ENCODE data around the gene CAMKK1.
"Not testable (repeated sequence)": the region's sequence is repeated elsewhere in the genome, so short reads cannot be mapped to it uniquely, and the experiment has no call there.

CAMKK1 gene

DNA sequence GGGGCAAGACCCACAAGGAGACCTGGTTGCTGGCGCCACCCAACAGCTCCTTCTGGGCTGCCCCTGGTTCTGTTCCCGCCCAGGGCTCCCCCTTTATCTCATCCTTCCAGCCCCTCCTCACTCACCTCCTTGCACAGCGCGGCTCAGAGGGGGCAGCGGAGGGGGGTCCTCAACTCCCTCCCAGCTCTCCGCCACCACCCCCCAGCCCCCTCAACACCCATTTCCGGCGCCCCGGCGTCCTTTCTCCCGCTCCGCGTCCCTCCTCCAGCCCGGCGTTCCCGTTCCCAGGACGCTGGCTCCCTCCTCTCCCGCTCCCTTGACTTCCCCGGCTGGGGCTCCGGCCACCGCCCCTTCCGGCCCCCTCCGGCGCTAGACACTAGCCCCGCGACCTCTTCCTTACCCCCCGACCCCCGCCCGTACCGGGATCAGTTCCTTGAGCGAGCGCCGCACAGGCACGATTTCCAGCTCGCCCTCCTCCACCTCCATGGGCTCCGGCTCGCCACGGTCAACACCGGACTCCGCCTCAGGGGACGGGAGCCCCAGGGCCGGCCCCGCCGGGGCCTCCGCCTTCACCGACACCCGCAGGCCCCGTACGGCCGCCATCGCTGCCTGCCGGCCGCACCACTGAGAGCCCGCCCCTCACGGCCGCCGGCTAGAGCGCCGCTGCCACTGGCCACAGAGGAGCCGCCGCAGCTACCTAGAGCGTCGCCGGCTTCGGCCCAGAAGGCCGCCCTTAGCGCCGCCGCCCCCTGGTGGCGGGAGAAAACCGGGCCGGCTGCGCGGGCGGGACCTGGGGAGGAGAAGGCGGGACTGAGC is 47.0 kb downstream of the CAMKK1 start, which contains the start of gene NCBP3:
TSS of gene NCBP3 (minus strand) at position 626 of the 816 bp plus-strand sequence. CDS start at position 603, 23 bp downstream.
- DNase-seq (ENCODE audit: low read depth), result peak; percentile 70

DNA sequence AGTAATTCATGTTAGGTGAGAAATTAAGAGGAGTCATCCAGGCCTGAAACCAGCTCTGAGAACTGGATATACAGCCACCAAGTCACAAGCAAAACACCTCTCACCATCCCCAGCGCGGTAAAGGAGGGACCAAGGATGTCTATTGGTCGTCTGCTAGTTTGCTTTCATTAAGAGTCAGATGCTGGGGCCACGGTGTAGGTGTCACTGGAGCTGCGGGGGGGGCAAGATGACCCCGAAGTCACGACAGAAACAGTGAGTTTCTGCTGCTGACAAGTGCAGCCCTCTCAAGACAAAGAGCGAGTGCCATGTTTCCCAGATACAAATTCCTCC is 47.6 kb downstream of the CAMKK1 start:
- DNase-seq (ENCODE audit: low read depth), result peak; percentile 14

DNA sequence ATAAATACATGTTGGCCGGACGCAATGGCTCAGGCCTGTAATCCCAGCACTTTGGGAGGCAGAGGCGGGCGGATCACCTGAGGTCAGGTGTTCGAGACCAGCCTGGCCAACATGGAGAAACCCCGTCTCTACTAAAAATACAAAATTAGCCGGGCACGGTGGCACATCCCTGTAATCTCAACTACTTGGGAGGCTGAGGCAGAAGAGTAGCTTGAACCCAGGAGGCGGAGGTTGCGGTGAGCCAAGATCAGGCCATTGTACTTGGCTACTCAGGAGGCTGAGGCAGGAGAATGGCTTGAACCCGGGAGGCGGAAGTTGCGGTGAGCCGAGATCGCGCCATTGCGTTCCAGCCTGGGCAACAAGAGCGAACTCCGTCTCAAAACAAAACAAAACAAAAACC is 48.3 kb downstream of the CAMKK1 start:
- not testable (repeated sequence) for DNase-seq (ENCODE audit: low read depth)

DNA sequence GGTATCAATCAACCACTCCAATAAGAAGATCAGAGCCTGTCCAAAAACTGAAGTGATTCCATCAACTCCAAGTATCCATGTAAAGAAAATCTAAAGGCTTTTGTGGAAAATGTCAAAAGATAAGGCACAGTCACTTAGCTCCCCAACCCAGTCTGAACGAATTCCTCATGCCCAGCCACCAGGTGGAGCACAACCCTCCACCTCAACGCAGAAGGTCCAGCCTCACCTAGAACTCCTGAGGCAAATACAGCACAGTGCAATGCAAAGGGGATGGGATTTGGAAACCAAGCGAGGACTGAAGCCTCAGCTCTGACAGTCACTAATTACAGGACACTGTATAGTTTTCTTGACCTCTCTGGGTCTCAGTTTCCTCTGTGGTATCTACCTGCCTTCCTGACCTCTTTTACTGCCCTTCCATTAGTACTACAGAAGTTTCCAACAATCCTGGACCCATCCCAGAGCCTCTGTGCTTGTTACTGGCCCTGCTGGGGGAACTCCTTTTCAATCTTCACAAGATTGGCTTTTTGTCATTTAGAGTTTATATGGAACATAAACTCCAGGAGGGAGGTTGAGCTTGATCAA is 48.8 kb downstream of the CAMKK1 start:
- DNase-seq (ENCODE audit: low read depth), result no peak

DNA sequence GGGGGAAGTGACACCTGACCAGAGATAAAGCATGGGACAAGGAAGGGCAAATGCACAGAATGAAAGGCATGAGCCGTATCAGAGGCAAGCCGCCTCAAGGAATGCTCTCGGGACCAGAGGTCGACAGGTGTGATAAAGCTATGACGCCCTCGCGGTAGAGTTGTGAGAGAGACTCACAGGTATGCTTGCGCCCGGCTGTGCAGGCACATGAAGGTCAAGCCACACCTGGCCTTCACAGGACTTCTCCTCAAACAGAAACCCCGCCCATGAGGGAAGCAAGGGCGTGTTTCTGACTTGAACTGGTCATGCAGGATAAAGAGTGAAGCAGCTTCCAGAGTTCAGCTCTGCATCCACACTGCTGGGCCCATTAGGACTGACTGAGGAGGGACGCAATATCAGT is 54.6 kb downstream of the CAMKK1 start:
- no peak for DNase-seq (ENCODE audit: low read depth)

DNA sequence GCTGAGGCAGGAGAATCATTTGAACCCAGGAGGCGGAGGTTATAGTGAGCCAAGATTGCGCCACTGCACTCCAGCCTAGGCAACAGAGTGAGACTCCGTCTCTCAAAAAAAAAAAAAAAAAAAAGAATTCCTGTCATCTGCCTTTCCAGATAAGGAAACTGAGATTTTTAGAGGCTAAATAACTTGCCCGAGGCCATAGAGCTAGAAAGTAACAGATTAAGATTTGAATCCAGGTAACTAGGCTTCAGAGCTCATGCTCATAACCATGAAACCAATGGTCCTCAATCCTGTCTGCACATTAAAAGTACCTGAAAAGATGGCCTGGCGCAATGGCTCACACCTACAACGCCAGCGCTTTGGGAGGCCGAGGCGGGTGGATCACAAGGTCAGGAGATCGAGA is 56.3 kb downstream of the CAMKK1 start:
- DNase-seq (ENCODE audit: low read depth), result no peak

DNA sequence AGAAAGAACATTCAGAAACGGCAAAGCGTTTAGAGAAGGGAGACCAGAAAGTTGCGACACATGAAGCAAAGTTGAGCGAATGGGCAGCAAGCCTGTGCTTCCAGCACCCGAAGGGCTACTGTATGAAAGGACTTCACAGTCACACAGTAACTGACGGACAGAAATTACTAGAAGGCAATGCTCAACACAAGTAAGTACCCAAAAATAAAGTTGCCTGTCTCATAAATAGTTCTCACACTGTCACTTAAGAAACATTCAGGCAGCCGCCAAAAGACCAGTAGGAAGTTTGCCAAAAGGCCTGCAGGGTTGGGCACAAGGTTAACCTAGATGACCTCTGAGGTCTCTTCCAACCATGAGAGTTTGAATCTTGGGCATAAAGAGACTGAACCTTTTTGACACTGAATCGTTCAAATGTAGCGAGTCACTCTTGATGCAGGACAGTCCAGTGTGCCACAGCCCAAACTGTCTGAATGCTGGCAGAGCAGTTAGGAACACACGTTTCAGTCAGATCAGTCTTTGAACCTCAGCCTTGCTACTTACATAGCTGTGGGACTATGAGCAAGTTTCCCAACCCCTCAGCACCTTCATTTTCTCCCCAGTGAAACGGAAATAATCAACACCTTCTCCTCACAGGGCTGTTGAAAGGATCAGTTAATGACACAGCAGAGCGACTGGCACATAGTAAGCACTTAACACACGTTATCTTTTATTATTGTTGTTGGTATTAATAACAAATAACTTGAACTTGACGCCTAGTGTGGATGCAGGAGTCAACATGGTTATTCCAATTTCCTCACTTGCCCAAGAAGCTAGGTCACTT is 57.2 kb downstream of the CAMKK1 start:
- DNase-seq (ENCODE audit: low read depth), result no peak

DNA sequence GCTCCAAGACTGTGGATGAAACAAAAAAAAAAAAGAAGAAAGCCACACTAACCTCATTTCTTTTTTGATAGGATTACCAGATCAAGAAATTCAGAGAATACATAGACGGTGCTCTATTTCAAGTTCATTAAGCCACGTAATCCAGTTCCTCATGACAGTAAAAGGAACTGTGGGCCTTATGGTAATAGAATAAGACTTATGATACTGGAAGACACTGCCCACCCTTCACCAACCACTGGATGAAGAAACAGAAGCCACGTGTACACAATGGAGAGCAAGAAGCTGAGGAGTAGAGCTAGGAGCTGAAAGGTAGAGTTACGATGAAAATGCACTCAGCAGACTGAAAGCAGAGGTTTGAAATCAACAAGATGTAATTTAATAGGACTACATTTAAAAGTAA is 58.0 kb downstream of the CAMKK1 start:
- no peak for DNase-seq (ENCODE audit: low read depth)

DNA sequence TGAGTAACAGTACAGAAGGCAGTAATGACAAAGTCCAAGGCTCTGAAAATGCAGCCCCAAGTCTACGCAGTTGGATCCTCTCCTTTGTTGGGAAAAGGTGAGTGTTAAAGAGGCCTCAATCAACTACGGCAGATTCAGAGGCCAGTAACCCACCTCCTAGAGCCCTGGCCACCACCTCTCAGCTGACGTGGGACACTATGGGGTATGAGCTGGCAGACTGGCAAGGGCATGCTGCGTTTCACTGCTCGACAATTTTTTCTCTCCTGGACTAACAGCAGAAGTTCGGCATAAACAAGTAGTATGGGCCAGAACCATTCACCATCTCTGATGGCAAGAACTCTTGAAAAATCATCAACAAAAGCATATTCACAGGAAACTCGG is 64.0 kb downstream of the CAMKK1 start:
- no peak for DNase-seq (ENCODE audit: low read depth)

DNA sequence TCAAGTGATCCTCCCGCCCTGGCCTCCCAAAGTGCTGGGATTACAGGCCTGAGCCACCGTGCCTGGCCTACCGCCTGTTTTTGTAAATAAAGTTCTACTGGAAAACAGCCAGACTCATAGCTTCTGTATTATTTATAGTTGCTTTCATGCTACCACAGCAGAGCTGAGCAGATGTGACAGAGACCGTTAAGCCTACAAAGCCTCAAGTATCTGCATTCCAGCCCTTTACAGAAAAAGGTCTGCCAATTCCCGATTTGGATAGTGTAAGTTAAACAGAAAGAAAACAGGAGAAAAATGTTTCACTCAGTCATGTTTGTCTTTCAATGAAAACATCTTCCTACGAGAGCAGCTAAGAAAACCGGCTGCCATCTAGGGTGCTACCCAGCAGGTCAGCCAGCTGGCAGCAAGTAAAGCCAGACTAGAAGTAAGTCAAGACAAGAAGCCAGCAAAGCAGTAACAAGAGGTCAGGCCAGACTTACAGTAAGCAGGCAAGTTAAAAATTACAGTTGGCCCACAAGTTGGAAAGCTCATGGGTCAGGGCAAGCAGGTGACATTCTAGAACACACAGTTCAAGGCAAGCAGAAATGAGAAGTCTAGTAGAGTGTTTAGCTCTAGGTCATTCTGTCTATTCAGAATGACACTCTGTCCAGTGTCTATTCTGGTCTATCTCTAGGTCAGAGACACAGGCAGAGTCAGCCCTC is 64.6 kb downstream of the CAMKK1 start:
- no peak for DNase-seq (ENCODE audit: low read depth)

DNA sequence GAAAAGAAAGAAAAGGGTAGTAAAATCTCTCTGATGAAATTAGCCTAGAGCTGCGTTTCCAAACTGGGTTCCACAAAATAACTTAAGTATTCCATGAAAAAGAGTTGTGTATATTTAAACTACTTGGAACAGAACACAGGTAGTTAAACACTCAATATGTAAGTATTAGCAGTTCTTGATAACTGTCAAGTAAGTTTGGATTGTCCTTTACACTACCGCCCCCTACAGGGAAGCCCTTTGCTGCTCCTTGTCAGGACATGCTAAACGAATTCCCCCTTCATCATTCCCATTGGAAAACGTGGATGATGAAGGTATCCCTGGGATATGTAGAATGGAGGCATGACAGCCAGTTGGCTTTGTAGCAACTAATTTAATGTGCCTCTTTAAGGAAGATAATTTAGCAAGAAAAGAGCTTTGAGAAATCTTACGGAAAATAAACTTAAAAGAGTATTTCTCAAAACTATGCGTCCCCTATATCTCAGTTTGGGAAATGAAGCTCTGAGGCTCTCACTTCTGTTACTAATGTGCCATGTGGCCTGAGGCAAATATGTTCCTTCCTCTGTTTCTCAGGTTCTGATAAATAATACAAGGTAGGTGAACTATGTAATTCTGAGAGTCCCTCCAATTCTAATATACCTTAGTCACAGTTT is 65.6 kb downstream of the CAMKK1 start:
- DNase-seq (ENCODE audit: low read depth), result peak; percentile 47

DNA sequence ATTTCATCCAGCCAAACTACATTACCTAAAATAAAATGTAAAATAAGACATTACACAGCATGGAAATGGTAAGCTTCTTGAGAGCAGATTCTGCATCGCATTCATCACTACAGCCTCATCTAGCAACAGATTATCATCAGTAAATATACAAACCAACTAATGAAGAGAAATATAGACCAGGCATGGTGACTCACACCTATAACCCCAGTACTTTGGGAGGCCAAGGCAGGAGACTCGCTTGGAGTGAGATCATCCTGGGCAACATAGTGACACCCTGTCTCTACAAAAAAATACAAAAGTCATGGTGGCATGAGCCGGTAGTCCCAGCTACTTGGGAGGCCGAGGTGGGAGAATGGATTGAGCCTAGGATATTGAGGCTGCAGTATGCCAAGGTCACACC is 66.7 kb downstream of the CAMKK1 start:
- DNase-seq (ENCODE audit: low read depth), result no peak

DNA sequence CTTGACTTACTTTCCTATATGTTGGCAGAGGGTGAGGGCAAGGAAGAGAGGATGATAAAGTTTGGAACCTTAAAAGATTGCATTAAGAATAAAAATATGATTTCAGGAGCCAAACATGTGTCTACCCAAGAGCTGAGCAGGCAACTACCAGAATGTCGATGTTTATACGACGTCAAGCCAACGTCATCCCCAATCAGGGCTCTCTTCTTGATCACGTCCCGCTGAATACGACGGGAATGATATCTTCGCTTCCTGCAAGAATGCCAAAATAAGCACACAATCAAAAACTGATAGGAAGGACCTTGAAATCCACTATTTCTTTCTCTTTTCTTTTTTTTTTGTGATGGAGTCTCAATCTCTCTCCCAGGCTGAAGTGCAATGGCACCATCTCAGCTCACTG is 71.8 kb downstream of the CAMKK1 start:
- DNase-seq (ENCODE audit: low read depth), result no peak

DNA sequence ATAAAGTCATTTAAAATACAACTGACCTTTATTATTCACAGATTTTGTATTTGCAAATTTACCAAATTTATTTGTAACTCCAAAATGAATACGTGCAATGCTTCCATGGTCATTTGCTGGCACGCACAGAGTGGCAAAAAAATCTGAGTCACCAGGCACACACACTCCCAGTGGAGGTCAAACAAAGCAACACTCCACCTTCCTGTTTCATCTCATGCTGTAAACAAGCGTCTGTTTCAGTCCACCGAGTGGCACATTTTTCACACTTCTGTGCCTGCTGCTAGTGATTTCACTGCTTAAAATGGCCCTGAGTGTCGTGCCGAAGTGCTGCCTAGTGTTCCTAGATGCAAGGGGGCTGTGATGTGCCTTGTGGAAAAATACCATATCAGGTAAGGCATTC is 74.1 kb downstream of the CAMKK1 start:
- DNase-seq (ENCODE audit: low read depth), result no peak

DNA sequence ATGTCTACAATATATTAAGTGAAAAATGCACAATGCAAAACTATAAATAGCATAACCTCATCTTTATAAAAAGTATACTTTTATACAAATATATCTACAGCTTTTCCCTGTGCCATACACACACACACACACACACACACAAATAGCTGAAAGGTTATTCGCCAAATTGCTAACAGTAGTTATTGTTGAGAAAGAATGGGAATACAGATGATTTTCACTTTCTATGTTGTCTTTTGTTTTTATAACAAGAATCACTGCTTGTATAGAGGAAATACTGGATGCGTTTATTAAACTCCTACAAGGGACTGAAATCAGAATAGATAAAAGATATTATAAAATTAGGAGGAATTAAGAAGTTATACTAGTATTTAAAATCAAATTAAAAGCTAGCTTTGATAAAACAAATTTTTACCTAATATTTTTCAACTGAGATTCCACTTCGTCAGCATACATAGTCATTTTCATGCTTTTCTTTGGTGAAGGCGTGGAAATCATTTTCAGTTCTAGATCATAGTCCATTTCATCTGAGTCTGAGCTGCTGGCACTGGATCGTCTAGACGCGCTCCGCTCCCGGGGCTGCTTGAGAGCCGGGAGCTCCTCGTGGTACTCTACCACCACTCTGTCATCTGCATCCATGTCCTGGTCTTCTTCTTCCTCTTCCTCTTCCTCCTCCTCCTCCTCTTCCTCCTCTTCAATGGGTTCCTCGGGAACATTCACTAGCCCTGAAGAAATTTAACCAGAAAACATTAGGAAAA is 74.8 kb downstream of the CAMKK1 start:
- DNase-seq (ENCODE audit: low read depth), result no peak

DNA sequence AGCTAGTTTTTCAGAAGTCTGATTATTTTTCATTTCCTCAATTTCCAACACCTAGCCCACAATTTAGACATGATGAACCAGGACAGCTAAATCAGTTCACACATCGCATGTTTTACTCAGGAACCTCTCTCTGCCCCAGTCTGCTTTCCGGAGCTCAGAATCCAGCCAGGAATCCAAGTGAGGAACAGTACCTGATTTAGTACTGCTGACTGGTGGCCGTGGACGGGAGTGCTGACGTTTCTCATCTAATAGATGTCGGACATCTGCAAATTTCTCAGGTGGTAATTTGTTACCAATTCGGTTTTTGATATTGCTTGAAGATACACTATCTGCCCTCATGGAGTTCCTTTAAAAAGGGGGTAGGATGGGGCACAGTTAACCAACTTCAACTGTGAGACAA is 76.9 kb downstream of the CAMKK1 start:
- DNase-seq (ENCODE audit: low read depth), result no peak

DNA sequence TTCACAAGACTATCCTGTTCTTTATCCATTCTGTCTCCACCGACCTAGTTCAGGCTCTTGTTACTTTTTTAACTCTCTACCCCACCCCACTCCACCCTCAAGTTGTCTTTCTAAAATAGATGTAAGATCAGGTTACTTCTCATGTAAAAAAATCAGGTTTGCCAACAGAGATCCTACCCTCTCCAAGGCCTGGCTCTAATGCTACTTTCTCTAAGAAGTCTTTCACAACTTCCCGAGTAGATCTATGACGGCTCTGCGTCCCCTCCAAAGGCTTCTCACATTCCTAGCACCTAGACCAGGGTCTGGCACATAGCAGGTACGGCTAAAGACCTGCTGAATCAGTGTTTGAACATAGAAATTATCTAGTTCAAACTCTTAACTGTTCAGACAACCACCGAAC is 77.7 kb downstream of the CAMKK1 start:
- no peak for DNase-seq (ENCODE audit: low read depth)

DNA sequence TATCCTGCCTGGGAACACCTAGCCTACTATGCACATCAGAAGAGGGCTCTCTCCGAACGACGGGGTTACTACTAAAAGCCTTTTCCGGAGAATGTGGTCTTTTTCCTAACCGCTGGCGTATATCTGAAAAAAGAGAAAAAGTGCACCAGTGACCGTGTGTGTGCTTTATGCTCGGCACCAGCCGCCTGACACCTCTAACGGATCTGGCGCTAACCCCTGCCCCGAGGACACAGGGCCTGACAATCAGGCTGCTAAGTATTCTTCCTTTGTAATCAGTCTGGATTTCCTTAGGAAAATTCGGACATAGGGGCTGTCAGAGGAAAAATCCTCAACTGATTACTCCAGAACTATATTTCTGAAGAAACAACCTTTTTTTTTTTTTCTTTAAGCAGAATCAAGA is 78.5 kb downstream of the CAMKK1 start:
- no peak for DNase-seq (ENCODE audit: low read depth)

DNA sequence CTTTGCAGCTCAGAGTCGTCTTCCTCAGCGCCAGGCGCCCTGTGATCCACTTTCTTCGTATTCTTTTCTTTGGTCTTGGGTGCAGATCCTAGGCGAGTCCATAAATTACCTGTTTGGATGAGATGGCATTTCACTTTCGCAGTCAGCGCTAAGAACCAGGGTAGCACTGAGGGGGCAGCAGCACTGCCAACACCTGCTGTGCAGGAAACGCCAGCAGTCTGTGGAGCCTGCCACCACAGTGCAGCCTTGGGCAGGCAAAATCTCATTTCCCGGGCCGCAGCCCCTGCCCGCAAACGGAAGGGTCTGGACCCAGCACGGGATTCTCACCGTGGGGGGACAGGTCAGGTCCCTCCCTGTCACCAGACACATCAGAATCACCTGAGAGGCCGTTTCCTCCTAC is 79.7 kb downstream of the CAMKK1 start:
- no peak for DNase-seq (ENCODE audit: low read depth)

DNA sequence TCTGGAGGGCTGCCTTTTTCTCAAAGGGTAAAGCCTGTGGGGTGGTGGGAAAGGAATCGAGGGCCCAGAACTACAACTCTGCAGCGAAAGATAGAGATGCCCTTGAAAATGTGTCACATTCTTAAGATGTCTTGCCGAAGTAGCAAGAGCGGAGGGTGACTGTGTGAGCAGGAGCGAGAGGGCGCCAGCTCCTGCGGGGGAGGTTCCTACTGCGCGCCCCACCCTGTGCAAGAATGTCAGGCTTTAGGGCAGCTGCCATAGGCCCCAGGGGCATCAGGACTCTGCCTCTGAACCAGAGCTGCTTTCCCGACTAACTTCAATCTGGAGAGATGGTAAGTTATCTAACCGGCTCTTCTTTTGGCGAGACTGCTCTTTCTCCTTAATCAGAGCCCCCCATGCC is 80.1 kb downstream of the CAMKK1 start:
- DNase-seq (ENCODE audit: low read depth), result no peak

DNA sequence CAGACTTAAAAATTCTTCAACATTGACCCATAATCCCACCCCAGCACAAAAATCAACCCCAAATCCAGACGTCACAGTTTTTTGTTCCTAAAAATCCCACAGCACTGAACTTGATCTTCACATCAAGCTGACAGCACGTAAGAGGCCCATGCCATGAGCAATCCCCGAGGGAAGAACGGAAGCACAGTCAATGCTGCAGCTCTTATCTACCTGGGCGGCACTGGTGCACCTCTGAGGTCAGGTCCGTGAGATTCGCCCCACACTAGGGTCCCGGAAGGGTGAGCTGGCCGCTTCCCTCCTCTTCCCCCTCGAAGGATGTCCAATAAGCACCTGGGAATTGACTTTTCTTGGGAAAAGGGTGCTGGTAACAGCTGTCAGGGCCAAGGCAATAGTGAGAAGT is 80.6 kb downstream of the CAMKK1 start:
- DNase-seq (ENCODE audit: low read depth), result no peak

All from stimulated activated CD8-positive, alpha-beta memory T cell treated with anti-CD3 and anti-CD28 coated beads, Interleukin-7, amount 100 ng/mL, for 24 hours (primary cell).